ENCODE measurements around the gene IGSF9. TPM values are rescaled to one million over a fixed set of nuclear protein-coding genes. Genes with fewer than 3 reads are reported as not detected.
"Not testable (repeated sequence)": the region's sequence is repeated elsewhere in the genome, so short reads cannot be mapped to it uniquely, and the experiment has no call there.

Gene IGSF9
- total RNA-seq, 2 donors from 2014 or later: 0.99 TPM; not detected in 1

GRCh38 chr1:159906960-159907359 lies 38.5 kb downstream of the IGSF9 start:
- Histone ChIP-seq H3K36me3 (no peaks in the 10 kb centered on the region), H3K4me3 (no peak overlapping the region), H3K27ac (no peak overlapping the region), H3K9me3 (no peaks in the 10 kb centered on the region), H3K27me3 (replicated peaks; ENCODE audit: insufficient read depth) (no peaks in the 10 kb centered on the region), H3K4me1 (ENCODE audit: control insufficient read depth in 1 of 2, low read depth in 2 of 2) (peaks cover 10 to 15% of the 10 kb centered on the region in 2 donors)
- no peak for TF ChIP-seq CTCF (IDR thresholded peaks at IDR 0.05)
- DNase-seq (ENCODE audit: low spot score) (no peak), ATAC-seq (ENCODE audit: insufficient number of reproducible peaks, low FRiP score, low read depth) (no peak)

- not testable (repeated sequence) for H3K27ac ChIP-seq; H3K36me3 ChIP-seq; ATAC-seq (ENCODE audit: insufficient number of reproducible peaks, low FRiP score, low read depth); DNase-seq (ENCODE audit: low spot score); H3K4me3 ChIP-seq; H3K9me3 ChIP-seq; H3K27me3 ChIP-seq (replicated peaks; ENCODE audit: insufficient read depth)
- H3K4me1 ChIP-seq (ENCODE audit: control insufficient read depth in 1 of 2, low read depth in 2 of 2): peaks cover 0 to 22% of the 10 kb centered on the region in 2 donors
These were observed 41.4 kb downstream of the IGSF9 start for GRCh38 chr1:159904036-159904435.

- DNase-seq (ENCODE audit: low spot score): no peak
- ATAC-seq (ENCODE audit: insufficient number of reproducible peaks, low FRiP score, low read depth): no peak
- no peak overlapping the region for H3K27ac ChIP-seq
- no peaks in the 10 kb centered on the region for H3K27me3 ChIP-seq (replicated peaks; ENCODE audit: insufficient read depth)
- no peaks in the 10 kb centered on the region for H3K36me3 ChIP-seq
- H3K4me3 ChIP-seq: no peak overlapping the region
- peaks cover 0 to 22% of the 10 kb centered on the region in 2 donors for H3K4me1 ChIP-seq (ENCODE audit: control insufficient read depth in 1 of 2, low read depth in 2 of 2)
- H3K9me3 ChIP-seq: no peaks in the 10 kb centered on the region
- TF ChIP-seq CTCF (IDR thresholded peaks at IDR 0.05): no peak
These were observed 42.9 kb downstream of the IGSF9 start for GRCh38 chr1:159902541-159902940.

- ATAC-seq (ENCODE audit: insufficient number of reproducible peaks, low FRiP score, low read depth): no peak
- Histone ChIP-seq H3K36me3 (no peaks in the 10 kb centered on the region), H3K9me3 (no peaks in the 10 kb centered on the region), H3K27me3 (replicated peaks; ENCODE audit: insufficient read depth) (no peaks in the 10 kb centered on the region), H3K4me3 (no peak overlapping the region), H3K27ac (peak overlapping the region; percentile 63 to 71), H3K4me1 (ENCODE audit: control insufficient read depth in 1 of 2, low read depth in 2 of 2) (peaks cover 0 to 29% of the 10 kb centered on the region in 2 donors)
- DNase-seq (ENCODE audit: low spot score): no peak
- no peak for TF ChIP-seq CTCF (IDR thresholded peaks at IDR 0.05)
These were observed 44.6 kb downstream of the IGSF9 start for GRCh38 chr1:159900755-159901360.

- ATAC-seq (ENCODE audit: insufficient number of reproducible peaks, low FRiP score, low read depth): peak; percentile 34
- peak within 1 kb of the TSS; percentile 26 for H3K4me3 ChIP-seq
These were observed 45.2 kb downstream of the IGSF9 start, which contains the start of gene CFAP45 for GRCh38 chr1:159900086-159900680. Gene CFAP45, minus strand, starts transcription at chr1:159900165. Its CDS starts 67 bp downstream, at chr1:159900098.

GRCh38 chr1:159899634-159900033 lies 45.8 kb downstream of the IGSF9 start:
- DNase-seq (ENCODE audit: low spot score); ATAC-seq (ENCODE audit: insufficient number of reproducible peaks, low FRiP score, low read depth); H3K36me3 ChIP-seq; H3K27me3 ChIP-seq (replicated peaks; ENCODE audit: insufficient read depth); H3K9me3 ChIP-seq; H3K4me3 ChIP-seq: not testable (repeated sequence)
- peak overlapping the region; percentile 61 to 63 for H3K27ac ChIP-seq
- H3K4me1 ChIP-seq (ENCODE audit: control insufficient read depth in 1 of 2, low read depth in 2 of 2): peaks cover 0 to 29% of the 10 kb centered on the region in 2 donors

More at GRCh38 chr1:159900086-159900680, 45.2 kb downstream of the IGSF9 start, which contains the start of gene CFAP45:
- no peaks in the 10 kb centered on the region for H3K36me3 ChIP-seq
- no peaks in the 10 kb centered on the region for H3K27me3 ChIP-seq (replicated peaks; ENCODE audit: insufficient read depth)
- peaks cover 0 to 29% of the 10 kb centered on the region in 2 donors for H3K4me1 ChIP-seq (ENCODE audit: control insufficient read depth in 1 of 2, low read depth in 2 of 2)
- peak within 1 kb of the TSS; percentile 63 to 71 for H3K27ac ChIP-seq
- H3K9me3 ChIP-seq: no peaks in the 10 kb centered on the region
- peak; percentile 63 for DNase-seq (ENCODE audit: low spot score)
- no peak for TF ChIP-seq CTCF (IDR thresholded peaks at IDR 0.05)
